ENCODE measurements around the gene STAMBP.

DNA sequence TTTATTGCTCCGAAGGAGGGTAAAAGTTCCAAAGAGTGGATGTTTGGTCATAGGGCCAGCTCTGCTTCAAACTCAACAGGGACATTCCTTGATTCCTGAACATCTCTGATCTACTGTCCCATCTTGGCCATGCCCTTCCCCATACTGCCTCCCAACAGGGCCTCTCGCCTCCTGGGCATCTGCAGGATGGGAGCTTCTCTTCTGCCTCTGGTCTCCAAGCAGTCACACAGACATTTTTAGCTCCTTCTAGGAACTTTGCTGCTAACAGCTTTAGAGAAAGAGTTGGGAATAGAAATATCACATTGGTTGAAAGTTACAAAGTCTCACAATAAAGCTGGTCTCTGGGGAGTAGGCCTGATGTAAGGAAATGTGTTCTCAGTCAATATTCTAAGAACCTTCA is 88.5 kb downstream of the STAMBP start:
- no peak for TF ChIP-seq CTCF (IDR thresholded peaks at IDR 0.05; ENCODE audit: insufficient read depth, low read length, poor library complexity, severe bottlenecking)
- no peak for TF ChIP-seq EZH2phosphoT487 (conservative IDR thresholded peaks at IDR 0.05; ENCODE audit: low read length)

All from SU-DHL-6 (cell line).